Loucy (cell line): ENCODE results near the gene NTN4.

Source experiments
- H2AFZ ChIP-seq: fragments of 200-600 bp; sonication (generic); 2 replicates; pipeline ENCODE4 v1.6.0; 2016; ENCODE audit warnings: antibody characterized with exemption, mild to moderate bottlenecking, low read length, moderate library complexity
- H3F3A ChIP-seq: fragments of 200-600 bp; 2 replicates; pipeline ENCODE4 v1.6.0; 2016; ENCODE audit warnings: antibody characterized with exemption, low read depth, mild to moderate bottlenecking
- H3K27me3 ChIP-seq: fragments of 200-600 bp; sonication (generic); 2 replicates; pipeline ENCODE4 v1.6.1; 2014; ENCODE audit warnings: low read length, mild to moderate bottlenecking; ENCODE audit not compliant: insufficient read depth, poor library complexity, severe bottlenecking
- H3K36me3 ChIP-seq: fragments of 200-600 bp; sonication (generic); 2 replicates; pipeline ENCODE4 v1.6.1; 2016; ENCODE audit warnings: low read length; ENCODE audit not compliant: insufficient read depth
- H3K4me1 ChIP-seq: fragments of 200-600 bp; sonication (generic); 2 replicates; pipeline ENCODE4 v1.5.1; 2014; ENCODE audit warnings: low read length, mild to moderate bottlenecking; ENCODE audit not compliant: insufficient read depth, poor library complexity, severe bottlenecking
- H3K4me2 ChIP-seq: fragments of 200-600 bp; sonication (generic); 2 replicates; pipeline ENCODE4 v1.6.0; 2014; ENCODE audit warnings: antibody characterized with exemption, low read length, low read depth, mild to moderate bottlenecking; ENCODE audit not compliant: poor library complexity, severe bottlenecking
- H3K4me3 ChIP-seq: fragments of 200-600 bp; sonication (generic); 2 replicates; pipeline ENCODE4 v1.5.1; 2014; ENCODE audit warnings: low read length, mild to moderate bottlenecking, mixed read lengths; ENCODE audit not compliant: poor library complexity, severe bottlenecking
- H3K79me2 ChIP-seq: fragments of 200-600 bp; sonication (generic); 2 replicates; pipeline ENCODE4 v1.6.1; 2014; ENCODE audit warnings: low read length; ENCODE audit not compliant: insufficient read depth
- H3K9ac ChIP-seq: fragments of 200-600 bp; sonication (generic); 2 replicates; pipeline ENCODE4 v1.6.0; 2014; ENCODE audit warnings: mild to moderate bottlenecking, low read depth, low read length, moderate library complexity; ENCODE audit not compliant: poor library complexity, severe bottlenecking
- H3K9me2 ChIP-seq: fragments of 200-600 bp; sonication (generic); replicated peaks from 2 replicates; pipeline ENCODE4 v1.6.1; 2016; ENCODE audit warnings: low read depth, low read length, mixed read lengths
- H3K9me3 ChIP-seq: fragments of 200-600 bp; sonication (generic); 2 replicates; pipeline ENCODE4 v1.6.1; 2014; ENCODE audit warnings: mild to moderate bottlenecking, antibody characterized with exemption, low read length, low read depth; ENCODE audit not compliant: insufficient read depth
- H4K20me1 ChIP-seq: fragments of 200-600 bp; sonication (generic); 2 replicates; pipeline ENCODE4 v1.6.0; 2014; ENCODE audit warnings: antibody characterized with exemption, low read length, mild to moderate bottlenecking; ENCODE audit not compliant: insufficient read depth, poor library complexity, severe bottlenecking
- CTCF ChIP-seq: fragments of 200-600 bp; sonication (generic); conservative IDR thresholded peaks from 2 replicates; pipeline ENCODE4 v1.5.1; 2014; ENCODE audit warnings: mild to moderate bottlenecking, antibody characterized with exemption, low read length
- EZH2phosphoT487 ChIP-seq: fragments of 200-600 bp; IDR thresholded peaks from 2 replicates; pipeline ENCODE4 v1.6.1; 2018; ENCODE audit warnings: antibody characterized with exemption, mild to moderate bottlenecking, moderate library complexity, borderline replicate concordance

Gene NTN4

GRCh38 chr12:95836630-95837239 is 46.2 kb upstream of the NTN4 start:
- no peaks in the 10 kb centered on the region for H3K4me1 ChIP-seq
- no peaks in the 10 kb centered on the region for H3K79me2 ChIP-seq
- no peaks in the 10 kb centered on the region for H4K20me1 ChIP-seq
- no peaks in the 10 kb centered on the region for H3K9me3 ChIP-seq
- H2AFZ ChIP-seq, result no peak overlapping the region
- H3K9ac ChIP-seq, result no peak overlapping the region
- no peak for TF ChIP-seq EZH2phosphoT487
- TF ChIP-seq CTCF, result no peak
- H3K4me2 ChIP-seq, result no peak overlapping the region
- H3K36me3 ChIP-seq, result no peaks in the 10 kb centered on the region
- H3K4me3 ChIP-seq, result no peak overlapping the region
- no peaks in the 10 kb centered on the region for H3K9me2 ChIP-seq
- H3K27me3 ChIP-seq, result no peaks in the 10 kb centered on the region
- H3F3A ChIP-seq, result no peaks in the 10 kb centered on the region

DNA sequence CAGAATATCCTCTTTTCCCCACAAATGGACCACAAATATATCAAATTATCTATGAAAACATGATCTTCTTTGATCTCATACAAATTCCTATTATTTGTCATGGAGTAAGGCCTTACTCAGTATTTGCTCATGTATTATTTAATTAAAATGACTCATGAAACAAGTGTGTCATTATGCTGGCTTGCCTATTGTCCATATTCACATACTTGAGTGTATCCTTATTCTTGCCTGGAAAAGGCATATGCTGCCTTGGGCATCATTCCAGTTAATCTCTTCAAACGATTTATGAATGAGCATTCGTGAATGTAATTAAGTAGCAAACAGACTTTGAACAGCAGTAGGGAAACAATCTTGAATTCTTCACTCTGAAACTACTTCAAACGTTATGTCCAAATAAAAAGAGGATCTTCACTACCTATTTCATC is 45.6 kb upstream of the NTN4 start:
- no peaks in the 10 kb centered on the region for H3F3A ChIP-seq
- no peaks in the 10 kb centered on the region for H3K36me3 ChIP-seq
- no peaks in the 10 kb centered on the region for H3K79me2 ChIP-seq
- H3K9ac ChIP-seq, result no peak overlapping the region
- no peaks in the 10 kb centered on the region for H3K9me2 ChIP-seq
- no peaks in the 10 kb centered on the region for H4K20me1 ChIP-seq
- H2AFZ ChIP-seq, result no peak overlapping the region
- no peaks in the 10 kb centered on the region for H3K27me3 ChIP-seq
- H3K4me2 ChIP-seq, result no peak overlapping the region
- no peak overlapping the region for H3K4me3 ChIP-seq
- TF ChIP-seq EZH2phosphoT487 (no peak), CTCF (no peak)
- H3K9me3 ChIP-seq, result no peaks in the 10 kb centered on the region
- H3K4me1 ChIP-seq, result no peaks in the 10 kb centered on the region

DNA sequence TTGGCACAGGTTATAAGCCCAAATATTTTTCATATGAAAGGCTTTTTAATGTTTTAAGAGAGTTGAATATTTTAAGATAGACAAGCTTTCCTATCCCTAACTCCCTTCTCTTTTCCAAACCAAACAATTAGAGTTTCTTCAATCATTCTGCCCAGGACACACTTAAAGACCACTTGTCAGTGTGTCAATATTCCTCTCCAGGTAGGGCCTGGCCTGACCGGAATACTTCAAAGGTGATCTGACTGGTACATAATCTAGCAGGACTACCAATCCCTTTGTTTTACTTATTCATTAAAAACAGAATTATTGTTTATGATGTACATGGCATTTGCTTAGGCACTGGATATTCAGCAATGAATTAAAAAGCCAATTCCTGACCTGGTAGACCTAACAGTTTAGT is 44.0 kb upstream of the NTN4 start:
- no peak overlapping the region for H2AFZ ChIP-seq

More for the DNA sequence above, 44.0 kb upstream of the NTN4 start:
- Histone ChIP-seq H4K20me1 (no peaks in the 10 kb centered on the region), H3K4me1 (no peaks in the 10 kb centered on the region), H3F3A (no peaks in the 10 kb centered on the region), H3K79me2 (no peaks in the 10 kb centered on the region), H3K36me3 (no peaks in the 10 kb centered on the region), H3K9me2 (no peaks in the 10 kb centered on the region), H3K4me3 (no peak overlapping the region), H3K9ac (no peak overlapping the region), H3K9me3 (no peaks in the 10 kb centered on the region), H3K27me3 (no peaks in the 10 kb centered on the region), H3K4me2 (no peak overlapping the region)
- TF ChIP-seq EZH2phosphoT487, result no peak
- no peak for TF ChIP-seq CTCF
